Upper lobe of left lung (tissue), 6 donors: Measurements from ENCODE around the gene RBM20. TPM values are rescaled to one million over a fixed set of nuclear protein-coding genes. Genes with fewer than 3 reads are reported as not detected.

ENCODE experiments used
- ATAC-seq, 2 donors: fragments of 200-7000 bp; cut with Tn5 transposase; one replicate each; pipeline ENCODE4 v1.9.1; 2022; ENCODE audit warnings: mild to moderate bottlenecking in 2 of 2, moderate library complexity in 2 of 2; ENCODE audit not compliant: low FRiP score in 2 of 2
- DNase-seq, 2 donors: peaks; one replicate each; pipeline ENCODE4 v3.0.0-alpha.2; 2019 to 2020
- H3K27ac ChIP-seq, 4 donors: fragments of 200-600 bp; sonication (generic); one replicate each; pipeline ENCODE4 v1.5.1; 2016 to 2019
- H3K27me3 ChIP-seq, 4 donors: fragments of 200-600 bp; sonication (generic); one replicate each; pipeline ENCODE4 v1.5.1; 2017 to 2019
- H3K36me3 ChIP-seq, 4 donors: fragments of 200-600 bp; sonication (generic); one replicate each; pipeline ENCODE4 v1.5.1; 2016 to 2019
- H3K4me1 ChIP-seq, 4 donors: fragments of 200-600 bp; sonication (generic); one replicate each; pipeline ENCODE4 v1.5.1; 2018 to 2019
- H3K4me3 ChIP-seq, 4 donors: fragments of 200-600 bp; sonication (generic); one replicate each; pipeline ENCODE4 v1.5.1; 2017 to 2019; ENCODE audit warnings: mild to moderate bottlenecking in 2 of 4, moderate library complexity in 1 of 4
- H3K9me3 ChIP-seq, 4 donors: fragments of 200-600 bp; sonication (generic); one replicate each; pipeline ENCODE4 v1.5.1; 2018 to 2019
- EP300 ChIP-seq, 4 donors: sonication (generic); formaldehyde crosslinking; IDR thresholded peaks; one replicate each; pipeline ENCODE4 v1.5.1; 2017; ENCODE audit warnings: antibody characterized with exemption in 4 of 4, control low read depth in 2 of 4
- POLR2A ChIP-seq, 4 donors: fragments of 450-650 bp; IDR thresholded peaks; one replicate each; pipeline ENCODE4 v1.5.1; 2016 to 2017; ENCODE audit warnings: antibody characterized with exemption in 4 of 4, mild to moderate bottlenecking in 2 of 4
- POLR2AphosphoS5 ChIP-seq, 2 donors: sonication (generic); formaldehyde crosslinking; IDR thresholded peaks; one replicate each; pipeline ENCODE4 v1.5.1; 2017; ENCODE audit warnings: antibody characterized with exemption in 2 of 2
- WGBS, 2 donors: methylation state at CpG; one replicate each; pipeline ENCODE4 v1.1.5; 2017 to 2018; 5-methylcytosine and 5-hydroxymethylcytosine counted together
- total RNA-seq, 6 donors: library from RNA; depleted of rRNA in 4 of 6; stranded (reverse); fragments of >200 nt in 4 of 6; gene quantifications; one replicate each; pipeline versions ENCODE4 v1.1.0 to v1.2.1, GENCODE V29; 2016 to 2021
- TF ChIP-seq, protein P1 (sequence below), 6 experiments: fragments of 450-650 bp in 4 of 6; fragments of 200-600 bp in 2 of 6; sonication (generic) in 2 of 6; IDR thresholded peaks; one replicate each; pipeline ENCODE4 v1.5.1; 2016 to 2019; ENCODE audit warnings: antibody characterized with exemption in 6 of 6
- donor health status: DM: no; HTN: no; CAD: no; lungs with moderate emphysema.
- donor health status: DM: no; HTN: yes; CAD: no; lungs with severe emphysema.

The RBM20 gene
- total RNA-seq, 6 donors from 2014 or later = 0.11 to 7.5 (median 1.5) TPM

DNA sequence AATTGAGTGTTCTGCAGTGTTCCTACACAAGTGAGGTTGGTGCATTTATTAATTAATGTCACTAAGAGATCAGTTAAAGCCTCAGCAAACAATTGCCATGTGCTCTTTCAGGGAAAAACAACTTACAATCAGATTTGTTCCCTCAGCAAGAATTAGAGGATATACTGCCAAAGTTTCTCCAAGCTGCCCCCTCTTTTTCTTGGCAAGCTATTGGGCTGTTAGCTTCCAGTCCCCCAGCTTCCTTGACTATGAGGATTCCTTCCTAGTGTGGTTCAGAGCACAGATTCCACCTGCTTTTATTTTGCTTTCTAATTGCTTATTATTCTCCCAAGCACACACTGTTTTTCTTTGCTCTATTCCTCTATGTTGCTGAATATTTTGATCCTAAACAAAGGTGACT, 112.7 kb downstream of the RBM20 start:
- Histone ChIP-seq H3K4me1 (no peaks in the 10 kb centered on the region), H3K9me3 (no peaks in the 10 kb centered on the region), H3K27me3 (no peaks in the 10 kb centered on the region), H3K27ac (no peak overlapping the region), H3K36me3 (no peaks in the 10 kb centered on the region), H3K4me3 (no peak overlapping the region)
- DNase-seq (no peak), ATAC-seq (no peak)
- TF ChIP-seq POLR2AphosphoS5 (IDR thresholded peaks at IDR 0.05) = no peak

DNA sequence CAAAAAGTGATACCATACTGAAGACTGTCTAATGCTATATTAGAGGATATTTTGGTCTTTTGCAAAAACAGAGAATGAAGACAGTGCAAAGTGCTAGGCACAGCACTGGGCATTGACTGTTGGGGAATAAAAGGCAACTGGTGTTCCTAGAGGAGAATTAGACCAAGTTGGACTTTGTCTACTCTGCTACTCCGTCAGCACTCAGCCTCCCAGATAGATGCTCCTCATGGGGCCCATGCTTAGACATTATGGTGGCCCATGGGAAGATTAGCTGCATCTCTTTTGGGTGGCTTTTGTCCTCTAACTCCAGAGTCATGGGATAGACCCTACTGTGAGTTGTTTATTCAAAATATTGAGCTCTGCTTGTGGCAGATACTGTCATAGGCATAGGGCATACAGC, 113.5 kb downstream of the RBM20 start:
- DNase-seq (no peak), ATAC-seq (no peak)
- WGBS, 2 donors = 90 to 94% methylated on average over 1 of the region's 1 CpG

DNA sequence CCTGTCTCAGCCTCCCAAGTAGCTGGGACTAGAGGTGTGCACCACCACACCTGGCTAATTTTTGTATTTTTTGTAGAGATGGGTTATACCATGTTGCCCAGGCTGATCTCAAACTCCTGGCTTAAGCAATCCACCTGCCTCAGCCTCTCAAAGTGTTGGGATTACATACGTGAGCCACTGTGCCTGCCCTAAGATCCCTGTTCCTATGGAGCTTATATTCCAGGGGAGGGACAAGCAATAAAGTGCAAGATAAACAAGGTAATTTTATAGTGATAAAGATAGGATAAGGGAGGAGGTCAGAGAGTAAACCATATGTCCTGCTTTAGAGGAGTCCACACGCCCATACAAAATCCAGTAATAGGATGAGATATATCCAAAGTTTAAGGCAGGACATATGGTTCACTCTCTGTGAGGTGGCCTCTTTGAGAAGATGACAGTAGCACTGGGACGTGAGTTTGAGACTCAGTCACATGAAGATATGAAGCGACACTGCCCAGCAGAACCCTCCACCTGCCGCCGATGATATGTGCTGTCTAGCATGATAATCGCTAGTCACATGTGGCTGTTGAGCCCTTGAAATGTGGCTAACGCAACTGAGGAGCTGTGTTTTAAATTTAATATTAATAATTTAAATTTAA, 114.1 kb downstream of the RBM20 start:
- no peak for ATAC-seq
- Histone ChIP-seq H3K4me1 (no peaks in the 10 kb centered on the region), H3K4me3 (no peak overlapping the region), H3K27ac (no peak overlapping the region), H3K36me3 (no peaks in the 10 kb centered on the region), H3K27me3 (no peaks in the 10 kb centered on the region), H3K9me3 (no peaks in the 10 kb centered on the region)
- no peak for DNase-seq
- 97% methylated on average over 8 of the region's 8 CpGs for WGBS, 2 donors
- TF ChIP-seq POLR2AphosphoS5 (IDR thresholded peaks at IDR 0.05) (no peak), POLR2A (IDR thresholded peaks at IDR 0.05) (no peak), EP300 (IDR thresholded peaks at IDR 0.05) (no peak)
- TF ChIP-seq, protein P1, sequence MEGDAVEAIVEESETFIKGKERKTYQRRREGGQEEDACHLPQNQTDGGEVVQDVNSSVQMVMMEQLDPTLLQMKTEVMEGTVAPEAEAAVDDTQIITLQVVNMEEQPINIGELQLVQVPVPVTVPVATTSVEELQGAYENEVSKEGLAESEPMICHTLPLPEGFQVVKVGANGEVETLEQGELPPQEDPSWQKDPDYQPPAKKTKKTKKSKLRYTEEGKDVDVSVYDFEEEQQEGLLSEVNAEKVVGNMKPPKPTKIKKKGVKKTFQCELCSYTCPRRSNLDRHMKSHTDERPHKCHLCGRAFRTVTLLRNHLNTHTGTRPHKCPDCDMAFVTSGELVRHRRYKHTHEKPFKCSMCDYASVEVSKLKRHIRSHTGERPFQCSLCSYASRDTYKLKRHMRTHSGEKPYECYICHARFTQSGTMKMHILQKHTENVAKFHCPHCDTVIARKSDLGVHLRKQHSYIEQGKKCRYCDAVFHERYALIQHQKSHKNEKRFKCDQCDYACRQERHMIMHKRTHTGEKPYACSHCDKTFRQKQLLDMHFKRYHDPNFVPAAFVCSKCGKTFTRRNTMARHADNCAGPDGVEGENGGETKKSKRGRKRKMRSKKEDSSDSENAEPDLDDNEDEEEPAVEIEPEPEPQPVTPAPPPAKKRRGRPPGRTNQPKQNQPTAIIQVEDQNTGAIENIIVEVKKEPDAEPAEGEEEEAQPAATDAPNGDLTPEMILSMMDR (IDR thresholded peaks at IDR 0.05) = no peak

More for the DNA sequence above, 113.5 kb downstream of the RBM20 start:
- no peaks in the 10 kb centered on the region for H3K9me3 ChIP-seq
- H3K27ac ChIP-seq = no peak overlapping the region
- H3K36me3 ChIP-seq = no peaks in the 10 kb centered on the region
- no peak for TF ChIP-seq POLR2A (IDR thresholded peaks at IDR 0.05)
- TF ChIP-seq, protein P1 (IDR thresholded peaks at IDR 0.05) = no peak
- no peak for TF ChIP-seq EP300 (IDR thresholded peaks at IDR 0.05)
- TF ChIP-seq POLR2AphosphoS5 (IDR thresholded peaks at IDR 0.05) = no peak
- H3K4me1 ChIP-seq = no peaks in the 10 kb centered on the region
- H3K27me3 ChIP-seq = no peaks in the 10 kb centered on the region
- H3K4me3 ChIP-seq = no peak overlapping the region

DNA sequence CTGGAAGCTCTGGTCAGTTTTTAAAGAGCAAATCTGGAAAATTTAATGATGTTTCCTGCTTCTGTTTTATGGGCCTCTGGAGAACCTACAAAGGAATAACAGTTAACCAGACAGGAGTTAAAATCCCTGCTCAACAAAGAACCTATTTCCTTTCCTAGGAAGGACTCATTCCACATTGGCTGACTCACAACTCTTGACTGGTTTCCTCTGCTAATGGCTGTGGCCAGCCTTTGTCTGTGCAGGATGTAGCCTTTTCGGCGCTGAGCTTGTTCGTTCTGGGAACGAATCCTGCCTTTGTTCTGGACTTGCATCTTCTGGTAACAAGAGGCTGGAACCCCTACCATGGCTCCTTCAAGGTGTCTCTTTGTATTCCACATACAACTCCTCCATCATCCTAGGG, 114.8 kb downstream of the RBM20 start:
- no peaks in the 10 kb centered on the region for H3K36me3 ChIP-seq
- 72 to 82% methylated on average over 4 of the region's 4 CpGs for WGBS, 2 donors
- H3K27me3 ChIP-seq = no peaks in the 10 kb centered on the region
- ATAC-seq = no peak
- no peak overlapping the region for H3K27ac ChIP-seq
- H3K4me3 ChIP-seq = no peak overlapping the region
- H3K4me1 ChIP-seq = no peaks in the 10 kb centered on the region
- H3K9me3 ChIP-seq = no peaks in the 10 kb centered on the region
- no peak for DNase-seq
- no peak for TF ChIP-seq POLR2AphosphoS5 (IDR thresholded peaks at IDR 0.05)
- no peak for TF ChIP-seq EP300 (IDR thresholded peaks at IDR 0.05)
- TF ChIP-seq, protein P1 (IDR thresholded peaks at IDR 0.05) = no peak
- no peak for TF ChIP-seq POLR2A (IDR thresholded peaks at IDR 0.05)

DNA sequence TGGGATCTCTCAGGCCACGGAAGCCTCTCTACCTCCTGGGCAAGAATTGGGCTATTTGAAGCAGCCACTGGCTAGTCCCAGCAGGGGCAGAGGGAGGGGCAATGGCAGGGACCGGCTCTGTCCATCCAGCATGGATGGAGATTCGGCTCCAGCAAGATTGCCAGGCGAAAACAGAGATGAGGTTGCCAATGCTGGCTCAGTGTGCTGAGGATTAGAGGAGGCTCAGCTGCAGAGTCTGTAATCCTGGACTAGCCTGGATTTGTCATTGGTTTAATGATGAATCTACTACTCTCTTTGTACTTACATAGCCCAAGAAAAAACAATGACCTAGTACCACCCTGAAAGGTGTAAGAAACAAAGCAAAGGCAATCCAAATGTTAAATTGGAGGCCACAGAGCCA, 115.4 kb downstream of the RBM20 start:
- H3K36me3 ChIP-seq = no peaks in the 10 kb centered on the region
- DNase-seq = no peak
- H3K4me3 ChIP-seq = no peak overlapping the region
- no peaks in the 10 kb centered on the region for H3K27me3 ChIP-seq
- H3K4me1 ChIP-seq = peaks cover 0 to 4% (median 2%) of the 10 kb centered on the region in 4 donors
- TF ChIP-seq, protein P1 (IDR thresholded peaks at IDR 0.05) = no peak
- TF ChIP-seq POLR2AphosphoS5 (IDR thresholded peaks at IDR 0.05) (no peak), EP300 (IDR thresholded peaks at IDR 0.05) (no peak), POLR2A (IDR thresholded peaks at IDR 0.05) (no peak)
- H3K27ac ChIP-seq = no peak overlapping the region
- no peak for ATAC-seq
- no peaks in the 10 kb centered on the region for H3K9me3 ChIP-seq
- 85 to 93% methylated on average over 4 of the region's 4 CpGs for WGBS, 2 donors
